H9 (cell line): ENCODE results near the gene EHD3. TPM values are rescaled to one million over a fixed set of nuclear protein-coding genes. Genes with fewer than 3 reads are reported as not detected.
A peak's percentile ranks its signal among the peaks of the same experiment; 100 is the strongest.

ENCODE experiments used
- DNase-seq: peaks from one replicate; pipeline ENCODE4 v3.0.0-alpha.2; 2017
- H2AFZ ChIP-seq: one replicate; pipeline ENCODE4 v1.6.1; 2013; ENCODE audit warnings: mild to moderate bottlenecking, low read length, control low read depth, moderate library complexity
- H2AK5ac ChIP-seq: 2 replicates; pipeline ENCODE4 v1.6.1; 2013; ENCODE audit warnings: low read length, control low read depth, mixed read lengths; ENCODE audit not compliant: insufficient read length
- H2BK120ac ChIP-seq: one replicate; pipeline ENCODE4 v1.6.1; 2013; ENCODE audit warnings: low read depth, mild to moderate bottlenecking, low read length, control low read depth, inconsistent platforms; ENCODE audit not compliant: poor library complexity, severe bottlenecking
- H2BK12ac ChIP-seq: 2 replicates; pipeline ENCODE4 v1.6.1; 2013; ENCODE audit warnings: low read length, control low read depth, mixed read lengths, low read depth; ENCODE audit not compliant: insufficient read length
- H2BK15ac ChIP-seq: 2 replicates; pipeline ENCODE4 v1.6.1; 2013; ENCODE audit warnings: low read depth, low read length, control low read depth
- H2BK20ac ChIP-seq: one replicate; pipeline ENCODE4 v1.6.1; 2013; ENCODE audit warnings: low read depth, mild to moderate bottlenecking, low read length, control low read depth, inconsistent platforms; ENCODE audit not compliant: poor library complexity, severe bottlenecking
- H2BK5ac ChIP-seq: 2 replicates; pipeline ENCODE4 v1.6.1; 2013; ENCODE audit warnings: low read length, control low read depth, mixed read lengths; ENCODE audit not compliant: insufficient read length
- H3K14ac ChIP-seq: 2 replicates; pipeline ENCODE4 v1.6.1; 2013; ENCODE audit warnings: low read length, control low read depth; ENCODE audit not compliant: insufficient read depth
- H3K18ac ChIP-seq: 2 replicates; pipeline ENCODE4 v1.6.1; 2013; ENCODE audit warnings: low read depth, mild to moderate bottlenecking, mixed read lengths, low read length, control low read depth; ENCODE audit not compliant: insufficient read length
- H3K23ac ChIP-seq: 2 replicates; pipeline ENCODE4 v1.6.1; 2013; ENCODE audit warnings: low read length, control low read depth, mixed read lengths, low read depth; ENCODE audit not compliant: insufficient read length
- H3K23me2 ChIP-seq: 2 replicates; pipeline ENCODE4 v1.6.1; 2013; ENCODE audit warnings: low read depth, mild to moderate bottlenecking, mixed read lengths, low read length, control low read depth; ENCODE audit not compliant: insufficient read length, poor library complexity, severe bottlenecking
- H3K27ac ChIP-seq: 2 replicates; pipeline ENCODE4 v1.5.1; 2013; ENCODE audit warnings: low read length, control low read depth, mixed read lengths, low read depth; ENCODE audit not compliant: insufficient read length
- H3K27me3 ChIP-seq: 2 replicates; pipeline ENCODE4 v1.6.1; 2013; ENCODE audit warnings: low read length, control low read depth, inconsistent platforms; ENCODE audit not compliant: insufficient read depth
- H3K4ac ChIP-seq: 2 replicates; pipeline ENCODE4 v1.6.1; 2013; ENCODE audit warnings: low read depth, mild to moderate bottlenecking, control low read depth, inconsistent platforms, low read length, moderate library complexity
- H3K4me1 ChIP-seq: 2 replicates; pipeline ENCODE4 v1.6.1; 2013; ENCODE audit warnings: low read length, control low read depth, inconsistent platforms; ENCODE audit not compliant: insufficient read depth
- H3K4me2 ChIP-seq: 2 replicates; pipeline ENCODE4 v1.6.1; 2013; ENCODE audit warnings: low read length, control low read depth, mixed read lengths; ENCODE audit not compliant: insufficient read length, insufficient read depth
- H3K56ac ChIP-seq: 2 replicates; pipeline ENCODE4 v1.6.1; 2013; ENCODE audit warnings: low read depth, mild to moderate bottlenecking, mixed read lengths, low read length, control low read depth; ENCODE audit not compliant: insufficient read length
- H3K79me1 ChIP-seq: 2 replicates; pipeline ENCODE4 v1.6.1; 2013; ENCODE audit warnings: low read depth, mild to moderate bottlenecking, moderate library complexity, low read length, control low read depth, inconsistent platforms; ENCODE audit not compliant: insufficient read depth, poor library complexity, severe bottlenecking
- H3K79me2 ChIP-seq: 2 replicates; pipeline ENCODE4 v1.6.1; 2013; ENCODE audit warnings: low read length, control low read depth, inconsistent platforms; ENCODE audit not compliant: insufficient read depth
- H3K9ac ChIP-seq: 2 replicates; pipeline ENCODE4 v1.6.1; 2013; ENCODE audit warnings: low read length, control low read depth, mixed read lengths; ENCODE audit not compliant: insufficient read length; ENCODE audit errors: extremely low read depth
- H3K9me3 ChIP-seq: one replicate; pipeline ENCODE4 v1.6.1; 2013; ENCODE audit warnings: low read depth, low read length, inconsistent platforms; ENCODE audit not compliant: control insufficient read depth
- H3T11ph ChIP-seq: one replicate; pipeline ENCODE4 v1.6.1; 2013; ENCODE audit warnings: mild to moderate bottlenecking, low read length, control low read depth, inconsistent platforms
- H4K20me1 ChIP-seq: one replicate; pipeline ENCODE4 v1.6.1; 2013; ENCODE audit not compliant: control insufficient read depth, insufficient read length, insufficient read depth
- H4K5ac ChIP-seq: 2 replicates; pipeline ENCODE4 v1.6.1; 2013; ENCODE audit warnings: low read depth, mild to moderate bottlenecking, mixed read lengths, low read length, control low read depth; ENCODE audit not compliant: insufficient read length
- H4K8ac ChIP-seq: replicated peaks from 2 replicates; pipeline ENCODE4 v1.6.1; 2013; ENCODE audit warnings: low read length, control low read depth, mixed read lengths, low read depth; ENCODE audit not compliant: insufficient read length
- H4K91ac ChIP-seq: 2 replicates; pipeline ENCODE4 v1.6.1; 2013; ENCODE audit warnings: low read depth, mild to moderate bottlenecking, moderate library complexity, mixed read lengths, low read length, control low read depth; ENCODE audit not compliant: insufficient read length
- H3K27ac Mint-ChIP-seq, 3 experiments: 2 replicates in 2 of 3; 3 replicates in 1 of 3; pipeline ENCODE4 v1.8.0; 2020 to 2021; ENCODE audit warnings: mixed read lengths in 3 of 3, mild to moderate bottlenecking in 1 of 3, moderate library complexity in 1 of 3
- H3K27me3 Mint-ChIP-seq: 2 replicates; pipeline ENCODE4 v1.8.0; 2021; ENCODE audit warnings: low read depth, mild to moderate bottlenecking, moderate library complexity, mixed read lengths
- H3K36me3 Mint-ChIP-seq, 3 experiments: 2 replicates in 2 of 3; 3 replicates in 1 of 3; pipeline ENCODE4 v1.8.0; 2020 to 2021; ENCODE audit warnings: low read depth in 3 of 3, mixed read lengths in 3 of 3; ENCODE audit not compliant: insufficient read depth in 1 of 3
- H3K4me1 Mint-ChIP-seq, 2 experiments: 2 replicates each; pipeline ENCODE4 v1.8.0; 2020; ENCODE audit warnings: mixed read lengths in 2 of 2
- H3K4me3 Mint-ChIP-seq, 2 experiments: 2 replicates in 1 of 2; 3 replicates in 1 of 2; pipeline ENCODE4 v1.8.0; 2020 to 2021; ENCODE audit warnings: mild to moderate bottlenecking in 2 of 2, mixed read lengths in 2 of 2, moderate library complexity in 1 of 2
- H3K9me3 Mint-ChIP-seq, 2 experiments: 2 replicates in 1 of 2; 3 replicates in 1 of 2; pipeline ENCODE4 v1.8.0; 2020; ENCODE audit warnings: mild to moderate bottlenecking in 2 of 2, mixed read lengths in 2 of 2, moderate library complexity in 1 of 2
- WGBS: extraction: QIAGEN DNeasy Blood & Tissue Kit; methylation state at CpG from one replicate; pipeline ENCODE4 v1.1.7; 2013; ENCODE audit warnings: missing lambda C conversion rate, low lambda C conversion rate, mixed read lengths; ENCODE audit not compliant: insufficient read length; ENCODE audit errors: extremely low coverage; 5-methylcytosine and 5-hydroxymethylcytosine counted together
- total RNA-seq: library from RNA; stranded (reverse); gene quantifications from 2 replicates; pipeline ENCODE4 v1.2.1, GENCODE V29; 2021
- TF ChIP-seq, protein P1 (sequence below): fragments of 200-600 bp; sonication (generic); conservative IDR thresholded peaks from 3 replicates; pipeline ENCODE4 v1.8.0; 2021; ENCODE audit warnings: antibody characterized with exemption, mild to moderate bottlenecking

Gene EHD3
- total RNA-seq, 1 experiment from 2014 or later = 8.3 TPM

DNA sequence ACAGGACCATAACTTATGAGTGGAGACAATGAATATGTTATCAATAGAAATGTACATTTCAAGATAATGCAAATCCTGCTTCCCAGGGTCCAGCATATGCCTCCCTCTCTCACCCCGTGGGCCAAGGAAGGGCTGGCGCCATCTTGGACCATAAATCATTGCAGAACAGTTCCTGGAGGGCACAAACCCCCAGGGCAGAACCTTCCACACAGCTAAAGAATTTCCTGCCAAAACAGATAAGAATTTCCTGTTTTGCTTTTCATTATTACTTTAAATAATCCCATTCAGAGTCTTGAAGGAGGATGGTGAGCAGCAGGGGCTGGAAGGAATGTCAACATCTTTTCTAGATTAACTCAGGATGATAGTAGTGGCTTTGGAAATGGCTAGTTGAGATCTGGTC lies 53.7 kb downstream of the EHD3 start:
- Mint-ChIP-seq H3K27me3 (no peaks in the 10 kb centered on the region), H3K4me3 (no peak overlapping the region), H3K4me1 (peaks cover 16 to 21% of the 10 kb centered on the region in 2 experiments), H3K9me3 (peaks cover 0 to 3% of the 10 kb centered on the region in 2 experiments; a peak in 1 of 5 replicates), H3K27ac (0 out of 7 replicates have a peak overlapping the region, but pooled peaks of 1 of the 3 experiments have one; percentile 72), H3K36me3 (peaks cover 0 to 12% (median 2%) of the 10 kb centered on the region in 3 experiments; a peak in 5 of 7 replicates)
- H3K4me2 ChIP-seq = no peak overlapping the region
- H4K5ac ChIP-seq = no peak overlapping the region
- no peaks in the 10 kb centered on the region for H3K79me2 ChIP-seq
- H2BK12ac ChIP-seq = no peak overlapping the region
- H3K27ac ChIP-seq = no peak overlapping the region
- no peaks in the 10 kb centered on the region for H4K20me1 ChIP-seq
- no peak overlapping the region for H4K8ac ChIP-seq
- no peaks in the 10 kb centered on the region for H3K27me3 ChIP-seq
- no peak overlapping the region for H2AFZ ChIP-seq
- H2BK15ac ChIP-seq = no peak overlapping the region
- H3K18ac ChIP-seq = no peak overlapping the region
- H3K14ac ChIP-seq = no peak overlapping the region
- no peak overlapping the region for H2AK5ac ChIP-seq
- H3K4me1 ChIP-seq = peaks cover 3% of the 10 kb centered on the region; the same call in 1 of the 2 replicates
- H3K9ac ChIP-seq = no peak overlapping the region
- WGBS = no CpG with 5 or more reads among the region's 2 CpGs
- H2BK120ac ChIP-seq = no peak overlapping the region
- no peak overlapping the region for H3K56ac ChIP-seq
- H4K91ac ChIP-seq = no peak overlapping the region
- H2BK20ac ChIP-seq = no peak overlapping the region
- H3K23me2 ChIP-seq = no peaks in the 10 kb centered on the region
- TF ChIP-seq, protein P1, sequence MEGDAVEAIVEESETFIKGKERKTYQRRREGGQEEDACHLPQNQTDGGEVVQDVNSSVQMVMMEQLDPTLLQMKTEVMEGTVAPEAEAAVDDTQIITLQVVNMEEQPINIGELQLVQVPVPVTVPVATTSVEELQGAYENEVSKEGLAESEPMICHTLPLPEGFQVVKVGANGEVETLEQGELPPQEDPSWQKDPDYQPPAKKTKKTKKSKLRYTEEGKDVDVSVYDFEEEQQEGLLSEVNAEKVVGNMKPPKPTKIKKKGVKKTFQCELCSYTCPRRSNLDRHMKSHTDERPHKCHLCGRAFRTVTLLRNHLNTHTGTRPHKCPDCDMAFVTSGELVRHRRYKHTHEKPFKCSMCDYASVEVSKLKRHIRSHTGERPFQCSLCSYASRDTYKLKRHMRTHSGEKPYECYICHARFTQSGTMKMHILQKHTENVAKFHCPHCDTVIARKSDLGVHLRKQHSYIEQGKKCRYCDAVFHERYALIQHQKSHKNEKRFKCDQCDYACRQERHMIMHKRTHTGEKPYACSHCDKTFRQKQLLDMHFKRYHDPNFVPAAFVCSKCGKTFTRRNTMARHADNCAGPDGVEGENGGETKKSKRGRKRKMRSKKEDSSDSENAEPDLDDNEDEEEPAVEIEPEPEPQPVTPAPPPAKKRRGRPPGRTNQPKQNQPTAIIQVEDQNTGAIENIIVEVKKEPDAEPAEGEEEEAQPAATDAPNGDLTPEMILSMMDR = no peak
- H3K23ac ChIP-seq = no peak overlapping the region
- H3K4ac ChIP-seq = no peak overlapping the region
- H3K9me3 ChIP-seq = no peaks in the 10 kb centered on the region
- no peak overlapping the region for H3T11ph ChIP-seq
- DNase-seq = no peak
- no peaks in the 10 kb centered on the region for H3K79me1 ChIP-seq
- no peak overlapping the region for H2BK5ac ChIP-seq
